ENCODE results near the gene GRAMD4.

GRAMD4 gene

GRCh38 chr22:46612904-46613605 lies 7.1 kb upstream of the GRAMD4 start:
- peak overlapping the region; percentile 64 to 82 (median 64) for H3K27ac Mint-ChIP-seq

GRCh38 chr22:46613606-46614021 lies 6.6 kb upstream of the GRAMD4 start:
- H3K27ac Mint-ChIP-seq: peak overlapping the region; percentile 64 to 82 (median 64)
- H3K4me3 Mint-ChIP-seq: peak overlapping the region in 1 of 3 experiments; percentile 28
- H3K27me3 Mint-ChIP-seq (ENCODE audit: low read depth): no peaks in the 10 kb centered on the region
- H3K9me3 Mint-ChIP-seq: no peaks in the 10 kb centered on the region
- peaks cover 24% of the 10 kb centered on the region for H3K4me1 Mint-ChIP-seq
- no peak for TF ChIP-seq CTCF (IDR thresholded peaks at IDR 0.05; ENCODE audit: unreplicated experiment in 3 of 3)
- no peaks in the 10 kb centered on the region for H3K36me3 Mint-ChIP-seq (ENCODE audit: low read depth)

More at GRCh38 chr22:46612904-46613605, 7.1 kb upstream of the GRAMD4 start:
- H3K27me3 Mint-ChIP-seq (ENCODE audit: low read depth): no peaks in the 10 kb centered on the region
- H3K9me3 Mint-ChIP-seq: no peaks in the 10 kb centered on the region
- no peaks in the 10 kb centered on the region for H3K36me3 Mint-ChIP-seq (ENCODE audit: low read depth)
- peaks cover 23% of the 10 kb centered on the region for H3K4me1 Mint-ChIP-seq
- H3K4me3 Mint-ChIP-seq: peak overlapping the region in 1 of 3 experiments; percentile 47
- no peak for TF ChIP-seq CTCF (IDR thresholded peaks at IDR 0.05; ENCODE audit: unreplicated experiment in 3 of 3)

- no peaks in the 10 kb centered on the region for H3K36me3 Mint-ChIP-seq (ENCODE audit: low read depth)
- peaks cover 24% of the 10 kb centered on the region for H3K4me1 Mint-ChIP-seq
- no peaks in the 10 kb centered on the region for H3K9me3 Mint-ChIP-seq
- H3K4me3 Mint-ChIP-seq: peak overlapping the region in 1 of 3 experiments; percentile 28
- H3K27ac Mint-ChIP-seq: peak overlapping the region; percentile 10 to 64 (median 60)
- no peak for TF ChIP-seq CTCF (IDR thresholded peaks at IDR 0.05; ENCODE audit: unreplicated experiment in 3 of 3)
- H3K27me3 Mint-ChIP-seq (ENCODE audit: low read depth): no peaks in the 10 kb centered on the region
These were observed 5.9 kb upstream of the GRAMD4 start for GRCh38 chr22:46614025-46614931.

- no peaks in the 10 kb centered on the region for H3K27me3 Mint-ChIP-seq (ENCODE audit: low read depth)
- H3K27ac Mint-ChIP-seq: peak overlapping the region; percentile 44 to 70 (median 68)
- TF ChIP-seq CTCF (IDR thresholded peaks at IDR 0.05; ENCODE audit: unreplicated experiment in 3 of 3): no peak
- H3K9me3 Mint-ChIP-seq: no peaks in the 10 kb centered on the region
- H3K36me3 Mint-ChIP-seq (ENCODE audit: low read depth): no peaks in the 10 kb centered on the region
- no peak overlapping the region for H3K4me3 Mint-ChIP-seq
- H3K4me1 Mint-ChIP-seq: peaks cover 28% of the 10 kb centered on the region
These were observed 2.8 kb upstream of the GRAMD4 start for GRCh38 chr22:46617207-46617985.

- Mint-ChIP-seq H3K27ac (peak overlapping the region in 2 of 3 experiments; percentile 68 to 70), H3K27me3 (ENCODE audit: low read depth) (no peaks in the 10 kb centered on the region), H3K36me3 (ENCODE audit: low read depth) (no peaks in the 10 kb centered on the region), H3K4me1 (peaks cover 23% of the 10 kb centered on the region), H3K9me3 (no peaks in the 10 kb centered on the region), H3K4me3 (no peak overlapping the region)
- no peak for TF ChIP-seq CTCF (IDR thresholded peaks at IDR 0.05; ENCODE audit: unreplicated experiment in 3 of 3)
These were observed 2.1 kb upstream of the GRAMD4 start for GRCh38 chr22:46617986-46618647.

Data from nephron (organoid).